H9 (cell line): ENCODE results near the gene PEX5L. TPM values are rescaled to one million over a fixed set of nuclear protein-coding genes. Genes with fewer than 3 reads are reported as not detected.
A peak's percentile ranks its signal among the peaks of the same experiment; 100 is the strongest.

Experiments used
- DNase-seq: peaks from one replicate; pipeline ENCODE4 v3.0.0-alpha.2; 2017
- H2AFZ ChIP-seq: one replicate; pipeline ENCODE4 v1.6.1; 2013; ENCODE audit warnings: mild to moderate bottlenecking, low read length, control low read depth, moderate library complexity
- H2AK5ac ChIP-seq: 2 replicates; pipeline ENCODE4 v1.6.1; 2013; ENCODE audit warnings: low read length, control low read depth, mixed read lengths; ENCODE audit not compliant: insufficient read length
- H2BK120ac ChIP-seq: one replicate; pipeline ENCODE4 v1.6.1; 2013; ENCODE audit warnings: low read depth, mild to moderate bottlenecking, low read length, control low read depth, inconsistent platforms; ENCODE audit not compliant: poor library complexity, severe bottlenecking
- H2BK12ac ChIP-seq: 2 replicates; pipeline ENCODE4 v1.6.1; 2013; ENCODE audit warnings: low read length, control low read depth, mixed read lengths, low read depth; ENCODE audit not compliant: insufficient read length
- H2BK15ac ChIP-seq: 2 replicates; pipeline ENCODE4 v1.6.1; 2013; ENCODE audit warnings: low read depth, low read length, control low read depth
- H2BK20ac ChIP-seq: one replicate; pipeline ENCODE4 v1.6.1; 2013; ENCODE audit warnings: low read depth, mild to moderate bottlenecking, low read length, control low read depth, inconsistent platforms; ENCODE audit not compliant: poor library complexity, severe bottlenecking
- H2BK5ac ChIP-seq: 2 replicates; pipeline ENCODE4 v1.6.1; 2013; ENCODE audit warnings: low read length, control low read depth, mixed read lengths; ENCODE audit not compliant: insufficient read length
- H3K14ac ChIP-seq: 2 replicates; pipeline ENCODE4 v1.6.1; 2013; ENCODE audit warnings: low read length, control low read depth; ENCODE audit not compliant: insufficient read depth
- H3K18ac ChIP-seq: 2 replicates; pipeline ENCODE4 v1.6.1; 2013; ENCODE audit warnings: low read depth, mild to moderate bottlenecking, mixed read lengths, low read length, control low read depth; ENCODE audit not compliant: insufficient read length
- H3K23ac ChIP-seq: 2 replicates; pipeline ENCODE4 v1.6.1; 2013; ENCODE audit warnings: low read length, control low read depth, mixed read lengths, low read depth; ENCODE audit not compliant: insufficient read length
- H3K23me2 ChIP-seq: 2 replicates; pipeline ENCODE4 v1.6.1; 2013; ENCODE audit warnings: low read depth, mild to moderate bottlenecking, mixed read lengths, low read length, control low read depth; ENCODE audit not compliant: insufficient read length, poor library complexity, severe bottlenecking
- H3K27ac ChIP-seq: 2 replicates; pipeline ENCODE4 v1.5.1; 2013; ENCODE audit warnings: low read length, control low read depth, mixed read lengths, low read depth; ENCODE audit not compliant: insufficient read length
- H3K27me3 ChIP-seq: 2 replicates; pipeline ENCODE4 v1.6.1; 2013; ENCODE audit warnings: low read length, control low read depth, inconsistent platforms; ENCODE audit not compliant: insufficient read depth
- H3K4ac ChIP-seq: 2 replicates; pipeline ENCODE4 v1.6.1; 2013; ENCODE audit warnings: low read depth, mild to moderate bottlenecking, control low read depth, inconsistent platforms, low read length, moderate library complexity
- H3K4me1 ChIP-seq: 2 replicates; pipeline ENCODE4 v1.6.1; 2013; ENCODE audit warnings: low read length, control low read depth, inconsistent platforms; ENCODE audit not compliant: insufficient read depth
- H3K4me2 ChIP-seq: 2 replicates; pipeline ENCODE4 v1.6.1; 2013; ENCODE audit warnings: low read length, control low read depth, mixed read lengths; ENCODE audit not compliant: insufficient read length, insufficient read depth
- H3K56ac ChIP-seq: 2 replicates; pipeline ENCODE4 v1.6.1; 2013; ENCODE audit warnings: low read depth, mild to moderate bottlenecking, mixed read lengths, low read length, control low read depth; ENCODE audit not compliant: insufficient read length
- H3K79me1 ChIP-seq: 2 replicates; pipeline ENCODE4 v1.6.1; 2013; ENCODE audit warnings: low read depth, mild to moderate bottlenecking, moderate library complexity, low read length, control low read depth, inconsistent platforms; ENCODE audit not compliant: insufficient read depth, poor library complexity, severe bottlenecking
- H3K79me2 ChIP-seq: 2 replicates; pipeline ENCODE4 v1.6.1; 2013; ENCODE audit warnings: low read length, control low read depth, inconsistent platforms; ENCODE audit not compliant: insufficient read depth
- H3K9ac ChIP-seq: 2 replicates; pipeline ENCODE4 v1.6.1; 2013; ENCODE audit warnings: low read length, control low read depth, mixed read lengths; ENCODE audit not compliant: insufficient read length; ENCODE audit errors: extremely low read depth
- H3K9me3 ChIP-seq: one replicate; pipeline ENCODE4 v1.6.1; 2013; ENCODE audit warnings: low read depth, low read length, inconsistent platforms; ENCODE audit not compliant: control insufficient read depth
- H3T11ph ChIP-seq: one replicate; pipeline ENCODE4 v1.6.1; 2013; ENCODE audit warnings: mild to moderate bottlenecking, low read length, control low read depth, inconsistent platforms
- H4K20me1 ChIP-seq: one replicate; pipeline ENCODE4 v1.6.1; 2013; ENCODE audit not compliant: control insufficient read depth, insufficient read length, insufficient read depth
- H4K5ac ChIP-seq: 2 replicates; pipeline ENCODE4 v1.6.1; 2013; ENCODE audit warnings: low read depth, mild to moderate bottlenecking, mixed read lengths, low read length, control low read depth; ENCODE audit not compliant: insufficient read length
- H4K8ac ChIP-seq: replicated peaks from 2 replicates; pipeline ENCODE4 v1.6.1; 2013; ENCODE audit warnings: low read length, control low read depth, mixed read lengths, low read depth; ENCODE audit not compliant: insufficient read length
- H4K91ac ChIP-seq: 2 replicates; pipeline ENCODE4 v1.6.1; 2013; ENCODE audit warnings: low read depth, mild to moderate bottlenecking, moderate library complexity, mixed read lengths, low read length, control low read depth; ENCODE audit not compliant: insufficient read length
- H3K27ac Mint-ChIP-seq, 3 experiments: 2 replicates in 2 of 3; 3 replicates in 1 of 3; pipeline ENCODE4 v1.8.0; 2020 to 2021; ENCODE audit warnings: mixed read lengths in 3 of 3, mild to moderate bottlenecking in 1 of 3, moderate library complexity in 1 of 3
- H3K27me3 Mint-ChIP-seq: 2 replicates; pipeline ENCODE4 v1.8.0; 2021; ENCODE audit warnings: low read depth, mild to moderate bottlenecking, moderate library complexity, mixed read lengths
- H3K36me3 Mint-ChIP-seq, 3 experiments: 2 replicates in 2 of 3; 3 replicates in 1 of 3; pipeline ENCODE4 v1.8.0; 2020 to 2021; ENCODE audit warnings: low read depth in 3 of 3, mixed read lengths in 3 of 3; ENCODE audit not compliant: insufficient read depth in 1 of 3
- H3K4me1 Mint-ChIP-seq, 2 experiments: 2 replicates each; pipeline ENCODE4 v1.8.0; 2020; ENCODE audit warnings: mixed read lengths in 2 of 2
- H3K4me3 Mint-ChIP-seq, 2 experiments: 2 replicates in 1 of 2; 3 replicates in 1 of 2; pipeline ENCODE4 v1.8.0; 2020 to 2021; ENCODE audit warnings: mild to moderate bottlenecking in 2 of 2, mixed read lengths in 2 of 2, moderate library complexity in 1 of 2
- H3K9me3 Mint-ChIP-seq, 2 experiments: 2 replicates in 1 of 2; 3 replicates in 1 of 2; pipeline ENCODE4 v1.8.0; 2020; ENCODE audit warnings: mild to moderate bottlenecking in 2 of 2, mixed read lengths in 2 of 2, moderate library complexity in 1 of 2
- CTCF ChIP-seq: fragments of 200-600 bp; sonication (generic); conservative IDR thresholded peaks from 3 replicates; pipeline ENCODE4 v1.8.0; 2021; ENCODE audit warnings: antibody characterized with exemption, mild to moderate bottlenecking
- WGBS: extraction: QIAGEN DNeasy Blood & Tissue Kit; methylation state at CpG from one replicate; pipeline ENCODE4 v1.1.7; 2013; ENCODE audit warnings: missing lambda C conversion rate, low lambda C conversion rate, mixed read lengths; ENCODE audit not compliant: insufficient read length; ENCODE audit errors: extremely low coverage; 5-methylcytosine and 5-hydroxymethylcytosine counted together
- total RNA-seq: library from RNA; stranded (reverse); gene quantifications from 2 replicates; pipeline ENCODE4 v1.2.1, GENCODE V29; 2021

Gene PEX5L
- total RNA-seq, 1 experiment from 2014 or later = 0.85 TPM

DNA sequence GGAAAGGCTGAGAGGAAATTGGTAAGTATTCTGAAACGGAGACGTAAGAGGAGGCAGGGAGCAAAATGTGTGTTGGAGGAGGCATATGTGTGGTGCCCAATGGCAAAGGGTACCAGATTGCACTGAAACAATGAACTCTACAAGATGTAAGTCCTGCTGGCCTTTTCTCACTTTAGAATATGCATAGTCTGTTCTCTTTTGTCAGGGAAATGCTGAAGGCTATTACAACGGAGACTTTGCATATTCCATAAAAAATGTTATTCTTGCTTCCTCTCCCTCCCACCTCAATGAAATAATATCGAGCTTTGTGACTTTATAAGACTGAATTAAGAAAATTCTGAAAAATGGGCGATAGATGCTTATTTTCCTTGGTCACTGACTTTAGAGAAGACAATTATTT, 85.9 kb downstream of the PEX5L start:
- no peaks in the 10 kb centered on the region; a peak in 1 of 7 replicates for H3K36me3 Mint-ChIP-seq
- H3K9me3 Mint-ChIP-seq = 0 out of 5 replicates have a peak, but pooled peaks cover 0 to 2% of the 10 kb centered on the region in 2 experiments
- no peak for DNase-seq
- Histone ChIP-seq H2BK5ac (no peak overlapping the region), H3K27me3 (no peaks in the 10 kb centered on the region), H3K9ac (no peak overlapping the region), H2AK5ac (no peak overlapping the region), H3K23me2 (no peaks in the 10 kb centered on the region), H3K79me1 (no peaks in the 10 kb centered on the region), H3K27ac (no peak overlapping the region), H3T11ph (no peak overlapping the region), H3K4me1 (peaks cover 12% of the 10 kb centered on the region), H2AFZ (no peak overlapping the region), H3K4ac (no peak overlapping the region), H4K20me1 (no peaks in the 10 kb centered on the region), H3K56ac (no peak overlapping the region), H3K14ac (no peak overlapping the region), H2BK12ac (no peak overlapping the region), H4K8ac (no peak overlapping the region), H2BK15ac (no peak overlapping the region), H2BK20ac (no peak overlapping the region), H2BK120ac (no peak overlapping the region), H3K4me2 (no peak overlapping the region), H4K5ac (no peak overlapping the region), H3K23ac (no peak overlapping the region), H3K9me3 (no peaks in the 10 kb centered on the region), H3K18ac (no peak overlapping the region), H4K91ac (no peak overlapping the region), H3K79me2 (no peaks in the 10 kb centered on the region)
- no peaks in the 10 kb centered on the region for H3K27me3 Mint-ChIP-seq
- peaks cover 38 to 40% of the 10 kb centered on the region in 2 experiments for H3K4me1 Mint-ChIP-seq
- H3K4me3 Mint-ChIP-seq = no peak overlapping the region; a peak in 1 of 5 replicates
- TF ChIP-seq CTCF = no peak
- peak overlapping the region in 1 of 3 experiments; percentile 60; a peak in 1 of 7 replicates for H3K27ac Mint-ChIP-seq
- WGBS = no CpG with 5 or more reads among the region's 5 CpGs
